ENCODE data around the gene NEDD4.
A peak's percentile ranks its signal among the peaks of the same experiment; 100 is the strongest.
"Not testable (repeated sequence)": the region's sequence is repeated elsewhere in the genome, so short reads cannot be mapped to it uniquely, and the experiment has no call there.

The NEDD4 gene

DNA sequence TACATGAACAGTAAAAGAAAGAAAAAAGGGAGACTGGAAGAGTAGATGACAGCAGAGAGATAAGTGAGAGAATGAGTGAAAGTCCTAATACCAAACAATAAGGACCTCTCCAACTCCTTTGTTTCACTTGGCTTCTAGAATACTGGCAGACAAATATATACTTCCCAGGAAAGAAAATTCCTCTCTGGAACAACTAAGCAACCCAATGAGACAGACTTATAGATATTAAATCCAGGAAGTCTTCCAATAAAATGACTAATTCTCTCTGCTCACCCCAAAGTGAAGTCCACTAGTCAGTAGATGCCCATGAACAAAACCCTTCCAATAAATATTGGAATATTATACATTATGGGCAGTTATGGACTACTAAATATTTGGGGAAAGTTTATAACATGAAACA is 114.2 kb downstream of the NEDD4 start:
- no peak for DNase-seq

DNA sequence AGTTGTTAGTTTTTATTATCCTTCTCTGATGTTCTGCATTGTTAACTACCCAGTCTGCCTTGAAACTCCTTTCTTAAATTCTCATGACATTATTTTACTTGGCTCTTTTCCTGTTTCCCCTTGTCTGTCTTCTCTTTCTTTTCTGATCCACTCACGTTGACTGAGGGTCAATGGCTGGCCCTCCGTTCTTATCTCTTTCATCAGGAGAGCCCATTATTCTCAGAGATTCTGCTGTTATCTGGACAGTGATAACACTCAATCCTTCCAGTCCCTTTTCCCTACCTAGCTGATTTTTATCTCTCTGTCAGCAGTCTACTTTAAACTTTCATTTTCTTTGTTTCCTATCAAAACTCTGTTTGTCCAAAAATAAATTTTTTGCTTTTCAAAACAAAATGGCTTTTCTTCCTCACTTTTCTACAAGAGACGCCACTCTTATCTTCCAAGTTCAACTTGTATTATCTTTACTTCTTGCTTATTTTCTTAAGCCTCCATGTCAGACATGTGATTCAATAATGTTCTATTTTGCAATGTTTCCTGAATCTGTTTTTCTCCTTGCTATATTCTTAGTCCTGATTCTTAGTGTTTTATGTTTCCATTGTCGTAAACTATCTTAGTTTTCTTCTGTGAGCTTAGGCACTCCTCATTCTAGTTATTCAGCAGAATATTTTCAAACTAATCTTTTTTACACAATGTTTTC is 120.2 kb downstream of the NEDD4 start:
- DNase-seq = no peak

DNA sequence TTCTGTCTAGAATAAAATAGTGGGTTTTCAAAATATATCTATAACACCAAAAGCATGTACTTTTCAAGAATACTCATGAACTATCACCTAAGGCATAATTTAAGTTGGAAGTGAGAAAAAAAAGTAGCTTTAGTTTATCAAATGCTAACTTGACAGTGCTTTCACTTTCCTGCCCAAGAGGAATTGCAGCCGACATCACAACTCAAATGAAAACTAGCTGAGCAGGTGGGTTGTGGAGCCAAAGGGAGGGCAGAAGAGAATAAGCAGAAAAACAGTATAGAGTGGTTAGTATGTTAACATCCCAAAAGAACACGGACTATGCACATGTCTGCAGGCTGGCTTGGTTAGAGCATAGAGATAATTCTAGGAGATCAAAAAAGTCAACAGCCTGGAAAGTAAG is 120.9 kb downstream of the NEDD4 start:
- no peak for DNase-seq

DNA sequence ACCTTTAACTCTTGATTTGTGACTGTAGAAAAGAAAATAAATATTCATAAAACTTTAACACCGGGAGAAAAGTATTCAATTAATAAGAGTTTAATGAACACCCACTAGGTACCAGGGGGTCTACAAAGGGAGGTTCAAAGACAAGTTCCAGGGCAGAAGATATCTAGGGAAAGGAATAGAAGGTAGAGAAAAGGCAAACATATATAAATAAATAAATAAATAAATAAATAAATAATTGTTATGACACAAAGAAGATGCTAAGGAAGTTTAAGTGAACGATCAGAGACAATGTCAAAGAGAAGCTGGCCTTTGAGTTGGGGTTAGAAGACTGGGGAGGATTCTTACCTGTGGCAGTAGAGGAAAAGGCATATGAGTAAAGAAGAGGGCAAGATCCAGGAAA is 123.8 kb downstream of the NEDD4 start:
- DNase-seq = no peak

DNA sequence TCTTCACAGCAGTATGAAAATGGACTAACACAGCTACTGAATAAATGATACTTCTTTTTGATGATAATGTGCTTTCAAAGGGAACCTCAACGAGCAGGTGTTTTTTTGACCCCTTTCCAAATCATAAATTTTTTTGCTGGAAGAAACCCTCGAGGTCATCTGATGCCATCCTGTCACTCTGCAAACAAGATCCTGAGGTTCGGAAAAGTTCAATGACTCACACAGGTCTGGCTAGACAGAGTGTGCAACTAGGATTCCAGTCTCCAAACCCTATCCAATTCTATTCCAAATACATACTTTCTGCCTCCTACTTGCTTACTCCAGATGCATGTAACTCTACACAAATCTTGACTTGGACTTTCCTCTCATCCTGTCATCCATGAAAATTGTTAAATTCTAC is 124.7 kb downstream of the NEDD4 start:
- no peak for DNase-seq

DNA sequence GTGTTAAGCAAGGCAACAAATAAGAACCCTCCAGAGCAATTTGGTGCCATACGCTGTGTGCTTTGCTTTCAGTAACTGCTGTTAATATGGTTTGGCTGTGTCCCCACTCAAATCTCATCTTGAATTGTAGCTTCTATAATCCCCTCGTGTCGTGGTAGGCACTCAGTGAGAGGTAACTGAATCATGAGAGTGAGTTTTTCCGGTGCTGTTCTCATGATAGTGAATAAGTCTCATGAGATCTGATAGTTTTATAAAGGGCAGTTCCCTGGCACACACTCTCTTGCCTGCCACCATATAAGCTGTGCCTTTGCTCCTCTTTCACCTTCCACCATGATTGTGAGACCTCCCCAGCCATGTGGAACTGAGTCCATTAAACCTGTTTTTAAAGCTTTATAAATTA is 125.1 kb downstream of the NEDD4 start:
- not testable (repeated sequence) for DNase-seq

DNA sequence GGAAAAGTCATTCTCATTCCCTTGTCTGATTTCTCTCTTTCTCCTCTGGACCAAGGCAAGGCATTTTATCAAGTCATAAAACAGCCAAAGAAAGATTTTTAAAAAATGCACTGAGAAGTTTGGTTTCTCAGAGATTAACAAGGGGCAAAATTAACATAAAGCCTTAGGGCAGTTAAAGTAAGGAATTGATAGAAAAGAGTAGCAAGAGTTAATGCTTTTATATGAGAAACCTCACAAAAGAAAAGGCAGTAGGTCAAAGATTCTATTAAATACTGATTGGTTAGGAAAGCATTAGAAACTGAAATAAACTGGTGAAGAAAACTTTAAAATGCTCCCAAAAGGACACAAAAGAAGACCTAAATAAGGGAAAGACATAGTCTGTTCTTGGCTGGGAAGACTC is 129.5 kb downstream of the NEDD4 start:
- DNase-seq = no peak

DNA sequence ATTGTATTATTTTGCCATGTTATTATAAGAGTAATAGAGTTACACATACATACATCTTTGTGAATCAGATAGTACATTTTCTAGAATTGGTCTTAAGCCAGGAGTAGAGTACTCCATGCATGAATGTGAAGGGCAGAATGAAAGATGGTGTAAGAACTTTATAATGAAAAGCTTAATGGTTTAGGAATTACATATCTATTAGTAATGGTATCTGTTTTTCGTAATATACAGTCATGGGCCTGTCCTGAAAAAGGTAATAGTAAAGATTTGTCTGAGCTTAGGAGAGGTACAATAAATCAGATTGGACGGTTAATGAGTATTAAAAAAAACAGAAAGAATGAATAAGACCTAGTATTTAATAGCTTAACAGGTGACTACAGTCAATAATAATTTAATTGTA is 132.3 kb downstream of the NEDD4 start:
- no peak for DNase-seq

DNA sequence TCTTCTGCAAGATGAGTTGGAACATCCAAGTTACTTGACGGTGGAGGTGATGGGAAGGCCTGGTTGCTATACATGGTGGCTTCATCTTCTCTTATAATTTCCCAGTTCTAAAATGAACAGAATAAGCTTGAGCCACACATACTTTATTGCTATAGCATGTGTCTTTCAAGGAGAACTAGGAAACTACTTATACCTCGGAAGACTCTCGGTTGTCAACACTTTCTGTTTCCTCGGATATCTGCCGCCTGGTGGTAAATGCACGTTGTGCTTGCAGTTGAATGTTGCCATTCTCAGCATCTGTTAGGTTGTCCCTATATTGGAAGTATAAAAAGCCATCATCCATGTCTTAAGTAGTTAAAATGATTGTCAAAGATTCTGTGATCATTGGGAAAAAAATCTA is 132.9 kb downstream of the NEDD4 start:
- no peak for DNase-seq

DNA sequence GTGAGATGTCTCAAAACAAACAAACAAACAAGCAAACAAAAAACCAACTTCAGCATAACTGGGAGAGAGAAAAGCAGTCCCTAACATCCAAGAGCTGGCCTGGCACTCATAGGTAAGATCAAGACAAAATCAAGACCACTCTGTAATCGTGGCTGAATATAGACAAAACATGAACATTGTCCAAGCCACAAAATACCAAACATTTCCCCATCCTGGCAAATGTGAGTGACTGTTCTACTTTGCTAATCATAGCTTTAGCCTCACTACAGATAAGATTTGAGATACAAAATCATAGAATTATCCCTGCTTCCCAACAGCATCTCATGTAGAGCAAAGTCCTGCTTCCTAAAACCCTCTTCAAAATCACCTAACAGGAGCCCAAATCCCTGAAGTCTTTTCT is 133.7 kb downstream of the NEDD4 start:
- no peak for DNase-seq

DNA sequence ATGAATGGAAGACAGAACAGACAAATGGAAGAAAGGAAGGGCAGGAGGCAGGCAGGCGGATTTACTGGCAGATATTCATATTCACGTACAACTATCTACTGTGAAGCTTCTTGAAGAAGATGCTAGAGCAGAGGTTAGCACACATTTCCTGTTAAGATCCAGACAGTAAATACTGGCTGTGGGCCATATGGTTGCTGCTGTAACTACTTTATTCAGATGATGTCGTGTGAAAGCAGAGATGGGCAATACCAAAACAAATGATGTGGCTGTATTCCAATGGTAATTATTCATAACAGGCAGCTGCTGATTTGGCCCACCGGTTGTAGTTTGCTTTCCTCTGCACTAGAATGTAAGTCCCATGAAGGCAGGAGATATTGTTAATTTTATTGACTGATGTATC is 134.8 kb downstream of the NEDD4 start:
- DNase-seq = no peak

DNA sequence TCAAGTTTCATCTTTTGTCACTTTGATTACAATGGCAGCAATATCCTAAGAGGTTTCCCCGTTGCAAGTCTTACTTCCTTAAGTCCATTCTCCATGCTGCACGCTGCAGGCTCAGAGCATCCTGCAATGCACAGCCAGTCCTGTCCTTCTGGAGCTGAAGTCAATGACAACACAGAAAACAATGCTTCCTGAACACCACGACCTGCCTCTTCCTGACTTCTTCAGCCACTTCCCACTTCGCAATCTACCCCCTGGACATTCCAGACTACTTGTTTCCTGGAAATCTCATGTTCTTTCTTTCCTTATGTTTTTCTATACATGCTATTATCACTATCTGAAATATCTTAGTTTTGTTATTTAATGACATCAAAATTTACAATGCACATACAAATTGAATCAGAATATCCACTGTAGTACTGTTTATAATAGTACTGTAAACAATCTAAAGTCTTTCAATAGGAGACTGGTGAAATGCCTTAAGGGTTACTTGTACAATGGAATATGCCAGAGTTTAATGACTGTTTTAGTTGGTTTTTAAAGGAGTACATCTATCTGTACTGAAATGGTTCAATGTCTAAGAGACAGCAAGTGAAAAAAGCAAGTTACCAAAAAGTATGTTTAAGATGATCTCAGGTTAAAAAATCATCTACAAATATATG is 136.8 kb downstream of the NEDD4 start:
- DNase-seq = no peak

DNA sequence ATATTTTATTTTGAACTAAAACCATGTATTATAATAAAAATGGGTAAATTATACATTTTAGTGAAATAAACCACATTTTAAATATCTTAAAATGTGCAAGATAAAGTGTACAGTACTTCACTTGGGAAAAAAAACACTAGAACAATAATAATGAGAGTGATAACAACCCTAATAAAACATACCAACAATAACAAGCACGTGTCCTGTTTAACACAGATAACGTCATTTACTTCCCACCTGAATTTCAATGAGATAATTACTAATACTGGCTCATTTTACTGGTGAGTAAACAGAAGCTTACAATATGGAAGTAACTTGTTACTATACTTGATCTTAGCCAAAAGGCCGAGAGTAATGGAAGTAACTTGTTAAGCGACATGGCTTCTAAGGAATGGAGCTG is 140.3 kb downstream of the NEDD4 start:
- DNase-seq = no peak

DNA sequence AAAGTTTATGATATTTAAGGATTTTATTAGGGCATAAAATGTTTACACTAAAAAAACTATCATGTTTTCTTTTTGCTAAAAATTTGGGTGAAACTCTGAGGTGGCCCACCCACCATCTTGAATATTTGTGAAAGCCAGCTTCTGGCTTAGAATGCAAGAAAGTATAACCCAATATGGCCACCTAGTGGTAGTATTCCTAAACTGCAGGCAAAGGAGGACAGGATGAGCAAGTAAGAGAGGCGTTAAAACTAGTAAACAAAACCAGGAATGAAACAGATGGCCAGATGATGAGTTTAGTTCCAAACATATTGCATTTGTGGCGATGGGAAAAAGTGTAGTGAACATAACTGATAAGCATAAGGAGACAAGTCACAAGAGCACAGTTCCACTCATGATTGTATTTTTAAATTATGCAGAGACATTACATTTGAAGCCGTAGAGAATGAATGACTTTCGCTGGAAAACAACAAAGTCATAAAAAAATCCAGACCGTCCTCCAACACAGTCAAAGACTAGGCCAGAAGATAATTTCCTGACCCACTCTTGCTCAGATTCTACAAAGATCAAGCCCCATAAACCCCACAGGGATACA is 147.2 kb downstream of the NEDD4 start:
- peak; percentile 95 for DNase-seq

DNA sequence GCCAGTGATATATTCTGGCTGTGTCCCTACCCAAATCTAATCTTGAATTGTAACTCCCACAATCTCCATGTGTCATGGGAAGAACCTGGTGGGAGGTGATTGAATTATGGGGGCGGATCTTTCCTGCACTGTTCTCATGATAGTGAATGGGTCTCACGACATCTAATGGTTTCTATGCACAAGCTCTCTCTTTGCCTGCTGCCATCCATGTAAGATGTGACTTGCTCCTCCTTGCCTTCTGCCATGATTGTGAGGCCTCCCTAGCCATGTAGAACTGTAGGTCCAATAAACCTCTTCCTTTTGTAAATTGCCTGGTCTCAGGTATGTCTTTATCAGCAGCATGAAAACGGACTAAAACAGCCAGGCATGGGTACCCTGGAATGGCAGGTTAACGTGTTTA is 150.5 kb downstream of the NEDD4 start:
- not testable (repeated sequence) for DNase-seq

DNA sequence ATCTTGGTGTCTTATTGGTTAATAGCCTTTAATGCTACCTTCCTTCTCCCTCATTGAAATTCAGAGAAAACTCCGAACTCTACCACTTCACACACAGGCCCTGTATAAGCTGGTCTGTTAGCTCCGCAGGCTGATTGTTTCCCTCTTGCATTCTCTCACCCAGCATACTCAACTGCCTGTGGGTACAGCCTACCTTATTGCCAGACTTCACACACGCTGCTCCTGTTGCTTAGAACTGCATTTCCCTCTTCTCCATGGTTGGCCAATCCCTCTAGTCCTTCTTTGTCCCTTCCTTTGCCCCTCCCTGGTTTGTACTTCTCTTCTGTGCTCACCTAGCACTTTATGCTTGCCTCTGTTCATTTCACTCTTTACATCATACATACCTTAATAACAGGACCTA is 157.5 kb downstream of the NEDD4 start:
- DNase-seq = no peak

DNA sequence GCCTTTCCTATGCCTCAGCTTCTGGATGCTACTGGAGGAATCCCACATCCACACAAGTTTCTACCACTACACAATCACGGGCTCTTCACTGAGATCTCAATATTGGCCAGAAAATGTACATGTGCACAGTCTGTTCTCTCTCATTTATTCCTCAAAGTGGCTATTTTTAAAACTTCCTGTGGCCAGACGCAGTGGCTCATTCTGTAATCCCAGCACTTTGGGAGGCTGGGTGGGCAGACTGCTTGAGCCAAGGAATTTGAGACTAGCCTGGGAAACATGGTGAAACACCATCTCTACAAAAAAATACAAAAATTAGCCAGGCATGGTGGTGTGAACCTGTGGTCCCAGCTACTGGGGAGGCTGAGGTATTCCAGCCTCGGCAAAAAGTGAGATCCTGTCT is 159.1 kb downstream of the NEDD4 start:
- no peak for DNase-seq

DNA sequence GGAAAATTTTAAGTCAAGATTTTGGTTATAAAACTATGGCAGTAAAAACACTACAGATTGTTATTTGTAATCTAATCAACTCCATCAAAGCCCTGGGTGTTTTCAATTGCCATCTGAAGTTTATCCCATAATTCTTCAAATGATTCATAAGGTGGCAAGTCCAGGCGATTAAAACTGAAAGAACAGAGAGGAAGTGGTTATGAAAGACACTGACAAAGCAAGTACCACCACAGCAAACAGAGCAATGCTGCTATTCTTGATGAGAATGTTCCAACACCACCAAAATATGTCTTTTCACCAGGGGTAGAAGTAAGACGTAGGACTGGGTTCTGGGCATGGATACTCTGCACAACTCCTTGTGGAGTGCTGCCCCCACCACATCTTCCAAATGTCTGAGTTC is 163.6 kb downstream of the NEDD4 start:
- DNase-seq = no peak

DNA sequence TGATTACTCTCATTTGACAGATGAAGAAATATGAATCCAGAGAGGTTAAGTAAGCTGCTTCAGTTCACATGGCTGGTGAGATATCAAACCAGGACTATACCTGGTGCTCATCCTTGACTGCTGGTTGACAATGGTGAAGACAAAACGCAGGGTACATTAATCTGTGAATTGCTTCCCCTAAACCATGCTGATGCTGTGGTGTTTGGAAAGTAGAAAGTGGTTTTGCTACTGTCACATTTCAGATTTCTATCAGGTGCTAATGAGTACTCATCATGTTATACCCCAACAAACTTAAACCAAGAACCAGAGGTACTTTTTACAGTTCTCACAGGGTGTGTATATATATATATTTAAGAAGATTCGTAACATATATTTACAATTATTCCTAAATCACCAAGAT is 165.5 kb downstream of the NEDD4 start:
- no peak for DNase-seq

DNA sequence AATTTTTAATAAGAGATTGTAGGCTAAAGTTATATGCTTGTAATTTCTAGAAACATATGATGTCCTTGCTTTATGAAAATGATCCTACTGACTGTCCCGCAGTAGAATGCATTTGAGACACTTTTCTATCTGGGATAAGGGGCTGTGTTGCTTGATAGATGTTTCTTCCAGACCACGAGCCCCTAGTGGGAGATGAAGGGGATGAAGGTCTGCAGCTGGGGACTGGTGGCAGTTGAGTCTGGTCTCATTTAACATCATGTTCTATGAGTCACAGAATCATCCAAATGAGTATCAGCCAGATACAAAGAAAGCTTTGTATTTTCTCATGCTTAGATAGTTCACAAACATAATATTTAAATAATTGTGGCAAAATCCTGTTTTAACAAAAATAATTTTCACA is 166.2 kb downstream of the NEDD4 start:
- DNase-seq = no peak

DNA sequence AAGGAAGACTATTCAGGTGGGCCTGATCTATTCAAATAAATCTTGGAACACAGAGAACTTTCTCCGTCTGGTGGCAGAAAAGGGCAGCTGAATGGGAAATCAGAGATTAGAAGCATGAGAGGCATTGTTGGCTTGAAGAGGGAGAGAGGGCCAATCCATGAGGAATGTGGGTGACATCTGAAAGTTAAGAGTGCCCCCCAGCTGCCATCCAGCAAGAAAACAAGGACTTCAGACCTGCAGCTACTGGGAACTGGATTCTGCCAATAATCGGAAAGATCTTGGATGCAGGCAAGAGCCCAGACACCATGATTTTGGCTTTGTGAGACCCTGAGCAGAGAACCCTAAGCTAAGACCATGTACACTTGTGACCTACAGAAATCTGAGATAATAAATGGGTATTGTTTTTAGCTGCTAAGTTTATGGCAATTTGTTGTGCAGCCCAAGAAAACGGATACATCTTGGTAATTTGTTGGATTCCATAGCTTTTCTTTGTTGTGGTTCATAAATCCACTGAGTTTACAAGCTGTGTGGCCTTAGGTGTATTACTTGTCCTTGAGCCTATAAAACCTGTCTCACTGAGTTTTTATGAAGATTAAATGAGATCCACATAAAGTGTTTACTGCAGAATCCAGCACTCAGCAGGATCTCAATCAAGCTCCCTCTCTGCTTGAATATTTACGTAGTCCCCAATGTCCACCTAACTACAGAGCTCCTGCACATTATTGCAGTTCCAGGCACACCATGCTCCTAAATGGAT is 168.4 kb downstream of the NEDD4 start:
- DNase-seq = no peak

DNA sequence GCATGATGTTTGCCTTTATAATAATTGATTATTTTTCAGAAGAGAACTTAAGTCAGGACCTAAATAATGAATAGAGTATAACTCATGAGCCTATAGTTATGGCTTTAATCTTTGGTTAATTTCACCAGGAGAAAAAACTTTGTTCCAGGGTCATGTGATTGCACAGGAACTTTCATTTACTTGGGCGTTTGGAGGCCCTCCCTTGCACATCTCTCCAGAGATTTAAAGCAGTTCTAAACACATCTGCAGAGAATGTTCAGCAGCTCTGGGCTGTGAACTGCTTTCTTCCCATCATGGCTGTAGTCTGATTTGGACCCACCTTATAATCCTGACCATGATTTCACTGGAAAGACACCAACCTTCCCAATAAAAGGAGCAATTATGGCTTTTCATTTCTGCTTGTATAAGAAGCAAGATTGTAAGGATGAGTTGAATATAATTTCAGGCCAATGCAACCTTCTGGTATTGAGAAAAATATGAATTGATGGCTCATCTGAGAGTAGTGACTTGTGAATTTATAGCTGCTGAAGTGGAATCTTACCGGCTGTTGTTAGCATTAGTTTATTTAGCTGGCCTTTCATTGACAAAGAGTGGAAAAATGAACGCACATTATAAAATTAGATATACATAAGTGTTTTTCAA is 169.6 kb downstream of the NEDD4 start:
- DNase-seq = no peak

DNA sequence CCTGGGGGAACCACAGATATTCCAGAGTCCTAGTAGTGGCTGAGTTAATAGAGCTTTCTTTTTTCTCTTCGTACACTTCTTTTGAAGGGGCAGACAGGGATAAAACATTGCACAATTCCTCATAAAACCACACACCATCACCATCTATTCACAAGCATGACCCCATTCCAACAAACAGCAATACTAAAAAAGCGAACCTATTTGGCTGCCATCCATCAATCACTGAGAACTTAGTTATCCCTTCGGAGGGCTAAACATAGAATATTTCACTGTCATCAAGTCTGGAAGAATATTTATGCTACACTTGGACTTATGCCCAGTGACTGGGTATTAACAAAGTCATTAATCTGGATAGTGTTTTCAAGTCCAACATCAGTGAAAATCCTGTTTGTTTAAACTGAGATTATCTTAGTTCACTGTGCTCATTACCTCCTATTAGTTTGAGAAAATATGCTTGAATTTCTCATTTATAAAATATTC is 170.2 kb downstream of the NEDD4 start:
- DNase-seq = peak; percentile 19
